ENCODE results near the gene BMX.

Gene BMX

GRCh38 chrX:15509845-15510244 is 9.2 kb downstream of the BMX start:
- no peak for DNase-seq

GRCh38 chrX:15511563-15511962 is 11.0 kb downstream of the BMX start:
- no peak for DNase-seq

GRCh38 chrX:15512401-15512965 is 11.9 kb downstream of the BMX start:
- DNase-seq = no peak

GRCh38 chrX:15514279-15514678 is 13.7 kb downstream of the BMX start:
- no peak for DNase-seq

GRCh38 chrX:15515931-15516330 is 15.3 kb downstream of the BMX start:
- DNase-seq = no peak

- no peak for DNase-seq
Observed at GRCh38 chrX:15522464-15522863, 21.9 kb downstream of the BMX start.

- DNase-seq = no peak
Observed at GRCh38 chrX:15523088-15523487, 22.5 kb downstream of the BMX start.

- DNase-seq = no peak
Observed at GRCh38 chrX:15524417-15524816, 23.8 kb downstream of the BMX start.

GRCh38 chrX:15525664-15526416 is 25.2 kb downstream of the BMX start:
- DNase-seq = peak in 1 of 2 experiments; percentile 43

GRCh38 chrX:15529165-15529564 is 28.6 kb downstream of the BMX start:
- DNase-seq = no peak

GRCh38 chrX:15530318-15530717 is 29.7 kb downstream of the BMX start:
- DNase-seq = no peak

- DNase-seq = no peak
Observed at GRCh38 chrX:15546745-15547144, 46.1 kb downstream of the BMX start.

- no peak for DNase-seq
Observed at GRCh38 chrX:15547356-15547755, 46.7 kb downstream of the BMX start.

- DNase-seq = no peak
Observed at GRCh38 chrX:15549189-15550012, 48.8 kb downstream of the BMX start.

- no peak for DNase-seq
Observed at GRCh38 chrX:15559227-15559626, 58.6 kb downstream of the BMX start.

- no peak for DNase-seq
Observed at GRCh38 chrX:15560924-15561323, 60.3 kb downstream of the BMX start.

GRCh38 chrX:15563056-15563455 is 62.4 kb downstream of the BMX start:
- DNase-seq = no peak

GRCh38 chrX:15564981-15565579 is 64.5 kb downstream of the BMX start:
- peak in 1 of 2 experiments; percentile 2 for DNase-seq

- DNase-seq = no peak
Observed at GRCh38 chrX:15566244-15566643, 65.6 kb downstream of the BMX start.

GRCh38 chrX:15567267-15567666 is 66.7 kb downstream of the BMX start:
- DNase-seq = no peak

GRCh38 chrX:15567886-15568616 is 67.4 kb downstream of the BMX start:
- DNase-seq = no peak

GRCh38 chrX:15570145-15570544 is 69.5 kb downstream of the BMX start:
- no peak for DNase-seq

- no peak for DNase-seq
Observed at GRCh38 chrX:15574017-15574416, 73.4 kb downstream of the BMX start.
